GM12872 (cell line): ENCODE data around the gene SNED1.

Experiments used
- CTCF ChIP-seq: IDR thresholded peaks from 3 replicates; pipeline ENCODE4 v1.5.1; 2011; ENCODE audit warnings: low read depth, mild to moderate bottlenecking, low read length, moderate library complexity; ENCODE audit not compliant: insufficient read depth

Gene SNED1

DNA sequence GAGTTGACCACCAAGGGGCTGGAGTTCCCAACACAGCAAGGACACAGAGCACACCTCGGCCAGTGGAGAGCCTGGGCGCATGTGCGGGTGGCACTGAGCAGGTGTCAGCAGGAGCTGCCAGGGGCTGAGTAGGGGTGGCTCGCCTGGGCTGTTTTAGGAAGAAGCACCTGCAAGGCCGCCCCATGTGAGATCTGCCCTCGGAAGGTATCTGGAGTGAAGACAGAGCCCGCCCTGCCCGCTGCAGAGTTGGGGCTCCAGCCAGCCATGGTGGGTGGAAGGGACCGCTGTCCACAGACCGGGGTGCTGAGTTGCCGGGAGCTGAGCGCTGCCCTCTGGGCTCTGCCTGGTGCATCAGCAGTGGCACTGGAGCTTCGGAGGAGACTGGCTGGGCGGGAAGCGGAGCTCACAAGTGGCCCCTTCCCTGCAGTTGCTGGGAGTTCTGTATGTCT lies 68.5 kb downstream of the SNED1 start:
- no peak for TF ChIP-seq CTCF

DNA sequence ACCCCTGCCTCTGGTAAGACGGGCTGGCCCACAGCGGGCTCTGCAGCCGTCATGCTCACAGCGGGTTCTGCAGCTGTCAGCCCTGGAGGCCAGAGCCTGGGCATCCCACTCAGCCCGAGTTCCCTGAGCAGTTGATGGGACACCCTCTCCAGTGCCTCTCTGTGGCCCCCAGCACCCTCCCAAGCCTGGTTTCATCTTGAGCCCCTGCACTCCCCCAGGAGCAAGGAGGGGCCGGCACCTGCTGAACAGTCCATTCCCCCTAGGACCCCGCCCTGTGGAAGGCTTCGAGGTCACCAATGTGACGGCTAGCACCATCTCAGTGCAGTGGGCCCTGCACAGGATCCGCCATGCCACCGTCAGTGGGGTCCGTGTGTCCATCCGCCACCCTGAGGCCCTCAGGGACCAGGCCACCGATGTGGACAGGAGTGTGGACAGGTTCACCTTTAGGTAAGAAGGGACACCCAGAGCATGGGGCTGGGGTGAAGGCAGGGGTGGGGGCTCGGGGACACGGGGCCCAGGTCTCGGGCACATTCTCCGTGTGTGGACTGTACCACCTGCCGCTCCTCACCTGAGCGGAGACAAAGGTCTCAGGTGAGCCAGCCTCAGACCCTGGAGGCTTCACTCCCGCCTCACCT lies 69.2 kb downstream of the SNED1 start:
- no peak for TF ChIP-seq CTCF

DNA sequence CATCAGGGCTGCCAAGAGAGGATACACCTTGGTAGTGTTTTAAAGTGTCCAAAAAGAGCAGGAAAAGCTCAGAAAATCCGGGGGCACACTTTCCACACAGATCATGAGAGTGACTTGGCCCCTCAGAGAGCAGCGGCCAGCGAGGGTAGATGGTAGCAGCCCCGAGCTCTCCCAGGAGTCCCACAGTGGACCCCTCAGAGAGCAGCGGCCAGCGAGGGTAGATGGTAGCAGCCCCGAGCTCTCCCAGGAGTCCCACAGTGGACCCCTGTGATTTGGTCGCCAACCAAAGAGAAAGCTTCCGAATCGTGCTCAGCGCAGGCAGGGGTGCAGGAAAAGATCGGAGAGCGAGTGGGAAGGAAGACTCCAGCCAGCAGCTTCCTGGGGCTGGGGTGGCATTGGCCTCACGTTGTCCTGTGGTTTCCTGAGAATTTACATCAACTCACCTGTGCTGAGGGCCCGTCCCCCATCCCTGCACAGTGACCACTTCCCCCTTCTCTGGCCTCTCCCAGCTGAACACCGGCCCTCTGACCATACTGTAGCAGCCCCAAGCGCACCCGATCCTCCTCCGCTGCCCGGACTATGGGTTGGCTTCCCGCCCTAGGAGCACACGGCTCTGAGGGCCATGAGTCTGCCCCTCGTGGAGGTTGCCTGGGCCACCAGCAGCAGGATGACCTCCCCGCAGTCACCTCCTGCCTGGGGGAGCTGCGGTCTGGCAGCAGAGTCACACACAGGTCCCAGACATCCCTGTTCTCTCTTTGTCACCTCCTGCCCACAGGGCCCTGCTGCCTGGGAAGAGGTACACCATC lies 69.9 kb downstream of the SNED1 start:
- TF ChIP-seq CTCF: no peak

GRCh38 chr2:241068942-241069810 lies 70.8 kb downstream of the SNED1 start:
- no peak for TF ChIP-seq CTCF

DNA sequence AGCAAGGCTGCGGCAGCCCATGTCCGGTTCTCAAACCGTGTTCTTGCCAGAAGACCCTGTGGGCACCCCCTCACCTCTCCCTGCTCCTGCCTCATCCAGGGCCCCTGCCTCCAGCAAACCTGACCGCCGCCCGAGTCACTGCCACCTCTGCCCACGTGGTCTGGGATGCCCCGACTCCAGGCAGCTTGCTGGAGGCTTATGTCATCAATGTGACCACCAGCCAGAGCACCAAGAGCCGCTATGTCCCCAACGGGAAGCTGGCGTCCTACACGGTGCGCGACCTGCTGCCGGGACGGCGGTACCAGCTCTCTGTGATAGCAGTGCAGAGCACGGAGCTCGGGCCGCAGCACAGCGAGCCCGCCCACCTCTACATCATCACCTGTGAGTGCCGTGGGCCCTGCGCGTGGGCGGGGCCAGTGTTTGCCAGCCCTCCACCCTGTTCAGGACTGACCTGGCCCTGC lies 71.4 kb downstream of the SNED1 start:
- TF ChIP-seq CTCF: no peak

- TF ChIP-seq CTCF: no peak
Observed at GRCh38 chr2:241070361-241070760, 71.9 kb downstream of the SNED1 start.
